Measurements from ENCODE around the gene RFTN1.

The RFTN1 gene

DNA sequence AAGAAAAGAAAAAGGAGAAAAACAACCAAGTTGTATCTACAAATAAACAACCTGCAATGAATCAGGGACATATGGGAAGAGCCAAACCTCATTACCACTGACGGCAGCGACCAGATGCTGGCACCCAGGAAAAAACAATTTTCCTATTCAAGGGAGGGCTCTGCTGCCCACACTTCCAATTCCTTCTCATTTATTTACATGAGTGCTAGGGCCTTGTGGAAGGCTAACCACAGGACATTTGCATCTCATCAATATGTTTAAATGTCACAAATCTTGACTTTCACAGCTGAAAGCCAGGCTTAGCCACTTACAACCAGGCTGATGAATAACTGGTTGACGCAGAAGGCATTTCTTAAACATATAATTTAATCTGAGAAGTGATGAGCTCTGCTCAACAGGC is 36.0 kb downstream of the RFTN1 start:
- TF ChIP-seq, protein P1, sequence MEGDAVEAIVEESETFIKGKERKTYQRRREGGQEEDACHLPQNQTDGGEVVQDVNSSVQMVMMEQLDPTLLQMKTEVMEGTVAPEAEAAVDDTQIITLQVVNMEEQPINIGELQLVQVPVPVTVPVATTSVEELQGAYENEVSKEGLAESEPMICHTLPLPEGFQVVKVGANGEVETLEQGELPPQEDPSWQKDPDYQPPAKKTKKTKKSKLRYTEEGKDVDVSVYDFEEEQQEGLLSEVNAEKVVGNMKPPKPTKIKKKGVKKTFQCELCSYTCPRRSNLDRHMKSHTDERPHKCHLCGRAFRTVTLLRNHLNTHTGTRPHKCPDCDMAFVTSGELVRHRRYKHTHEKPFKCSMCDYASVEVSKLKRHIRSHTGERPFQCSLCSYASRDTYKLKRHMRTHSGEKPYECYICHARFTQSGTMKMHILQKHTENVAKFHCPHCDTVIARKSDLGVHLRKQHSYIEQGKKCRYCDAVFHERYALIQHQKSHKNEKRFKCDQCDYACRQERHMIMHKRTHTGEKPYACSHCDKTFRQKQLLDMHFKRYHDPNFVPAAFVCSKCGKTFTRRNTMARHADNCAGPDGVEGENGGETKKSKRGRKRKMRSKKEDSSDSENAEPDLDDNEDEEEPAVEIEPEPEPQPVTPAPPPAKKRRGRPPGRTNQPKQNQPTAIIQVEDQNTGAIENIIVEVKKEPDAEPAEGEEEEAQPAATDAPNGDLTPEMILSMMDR (IDR thresholded peaks at IDR 0.05; ENCODE audit: extremely low read depth, missing control alignments), result no peak
- no peak for DNase-seq (ENCODE audit: low spot score)

DNA sequence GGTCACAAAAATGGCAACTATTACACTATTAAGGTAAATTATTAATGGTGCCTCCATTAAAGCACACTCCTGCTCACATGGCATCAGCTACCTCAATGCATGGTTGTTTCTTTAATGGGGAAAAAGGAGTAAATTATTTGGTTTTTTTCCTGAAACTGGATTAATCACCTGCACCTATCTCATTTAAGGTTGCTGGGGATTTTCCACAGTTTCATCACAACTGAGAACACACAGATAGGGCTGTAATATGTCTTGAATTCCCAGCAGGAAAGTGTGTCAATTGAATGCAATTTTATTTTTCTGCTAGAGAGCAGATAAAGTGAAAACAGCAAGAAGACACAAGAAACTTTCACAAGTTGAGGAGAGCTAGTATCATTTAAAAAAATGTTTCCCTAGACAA is 36.4 kb downstream of the RFTN1 start:
- no peak for DNase-seq (ENCODE audit: low spot score)
- TF ChIP-seq, protein P1 (IDR thresholded peaks at IDR 0.05; ENCODE audit: extremely low read depth, missing control alignments), result no peak

- TF ChIP-seq, protein P1 (IDR thresholded peaks at IDR 0.05; ENCODE audit: extremely low read depth, missing control alignments), result no peak
- DNase-seq (ENCODE audit: low spot score), result no peak
These were observed 36.9 kb downstream of the RFTN1 start for GRCh38 chr3:16476636-16477035.

DNA sequence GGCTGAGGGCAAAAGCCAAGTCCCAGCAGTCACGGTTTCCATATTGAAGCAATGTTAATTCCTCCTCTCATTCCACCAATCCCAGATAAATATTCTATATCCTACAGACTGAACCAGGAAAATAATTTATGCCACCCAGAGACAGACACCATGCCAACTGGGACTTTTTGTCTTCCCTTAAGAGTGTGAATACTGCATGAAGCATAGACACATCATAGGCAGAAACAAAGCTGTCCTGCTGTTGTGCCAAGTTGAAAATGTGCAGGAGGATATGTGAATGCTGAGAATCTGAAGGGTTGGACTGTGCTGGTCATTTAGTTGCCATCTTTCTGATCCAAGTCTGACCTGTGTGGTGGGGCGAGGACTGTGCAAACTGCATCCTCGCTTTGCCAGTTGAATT is 37.7 kb downstream of the RFTN1 start:
- TF ChIP-seq, protein P1 (IDR thresholded peaks at IDR 0.05; ENCODE audit: extremely low read depth, missing control alignments), result no peak
- no peak for DNase-seq (ENCODE audit: low spot score)

DNA sequence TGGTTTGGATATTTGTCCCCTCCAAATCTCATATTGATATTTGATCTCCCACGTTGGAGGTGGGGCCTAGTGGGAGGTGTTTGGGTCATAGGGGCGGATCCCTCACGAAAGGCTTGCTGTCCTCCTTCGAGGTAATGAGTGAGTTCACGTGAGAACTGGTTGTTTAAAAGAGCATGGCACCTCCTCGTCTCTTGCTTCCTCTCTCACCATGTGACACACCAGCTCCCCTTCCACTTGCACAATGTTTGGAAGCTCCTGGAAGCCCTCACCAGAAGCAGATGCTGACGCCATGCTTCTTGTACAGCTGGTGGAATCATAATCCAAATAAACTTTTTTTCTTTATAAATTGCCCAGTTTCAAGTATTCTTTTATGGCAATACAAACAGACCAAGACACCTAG is 38.6 kb downstream of the RFTN1 start:
- DNase-seq (ENCODE audit: low spot score), result no peak
- TF ChIP-seq, protein P1 (IDR thresholded peaks at IDR 0.05; ENCODE audit: extremely low read depth, missing control alignments), result no peak

DNA sequence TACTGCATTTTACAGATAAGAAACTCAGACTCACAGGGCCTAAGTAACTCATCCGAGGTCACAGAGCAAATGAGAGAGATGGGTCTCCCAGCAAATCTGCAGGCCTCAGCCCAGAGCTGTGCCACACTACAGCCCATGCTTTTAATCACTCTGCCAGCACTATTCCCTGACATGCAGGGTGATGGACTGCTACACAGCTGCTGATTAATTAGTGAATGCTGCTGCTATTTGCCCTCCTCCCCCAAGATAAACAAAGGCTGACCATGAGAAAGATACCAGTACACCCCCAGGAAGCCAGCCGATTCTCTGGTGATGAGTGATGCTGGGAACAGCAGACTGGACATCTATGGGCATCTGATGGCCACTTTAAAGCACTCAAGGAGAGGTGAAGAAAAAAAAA is 39.3 kb downstream of the RFTN1 start:
- no peak for DNase-seq (ENCODE audit: low spot score)
- TF ChIP-seq, protein P1 (IDR thresholded peaks at IDR 0.05; ENCODE audit: extremely low read depth, missing control alignments), result no peak

DNA sequence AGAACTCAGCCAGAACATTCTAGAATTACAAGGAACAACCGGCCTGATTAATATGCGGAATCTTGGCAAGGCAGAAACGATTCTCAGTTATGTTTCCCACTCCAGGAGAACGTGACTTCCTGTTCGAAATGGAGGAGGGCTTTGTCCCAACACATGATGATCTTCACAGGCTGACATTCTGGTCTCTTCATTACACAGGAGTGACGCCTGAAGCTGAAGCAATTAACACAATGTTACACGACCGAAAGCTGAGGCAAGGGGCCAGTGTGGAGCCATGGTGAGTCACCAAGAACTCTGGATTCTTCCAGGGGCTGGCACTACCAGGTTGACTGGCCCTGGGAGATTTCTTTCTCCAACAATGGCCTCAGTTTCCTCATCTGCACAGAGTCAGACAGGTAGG is 40.9 kb downstream of the RFTN1 start:
- DNase-seq (ENCODE audit: low spot score), result no peak
- TF ChIP-seq, protein P1 (IDR thresholded peaks at IDR 0.05; ENCODE audit: extremely low read depth, missing control alignments), result no peak

All from GM20000 (cell line).